Left lung (tissue), 10 donors: ENCODE data around the gene ANXA4. TPM values are rescaled to one million over a fixed set of nuclear protein-coding genes. Genes with fewer than 3 reads are reported as not detected.
A peak's percentile ranks its signal among the peaks of the same experiment; 100 is the strongest.

Experiments
- ATAC-seq: fragments of 200-7000 bp; cut with Tn5 transposase; one replicate; pipeline ENCODE4 v1.9.1; 2020; ENCODE audit warnings: moderate library complexity
- DNase-seq, 4 donors: peaks; one replicate each; pipeline ENCODE4 v3.0.0-alpha.2; 2013 to 2020
- H3K27ac ChIP-seq, 2 donors: fragments of 200-600 bp; sonication (generic) in 1 of 2; one replicate each; pipeline versions ENCODE4 v1.5.0 to v1.8.0; 2020 to 2021
- H3K27me3 ChIP-seq, 2 donors: fragments of 200-600 bp; sonication (generic) in 1 of 2; one replicate each; pipeline versions ENCODE4 v1.5.0 to v1.8.0; 2020 to 2021
- H3K36me3 ChIP-seq, 2 donors: fragments of 200-600 bp; sonication (generic) in 1 of 2; one replicate each; pipeline versions ENCODE4 v1.5.0 to v1.8.0; 2020 to 2021
- H3K4me1 ChIP-seq, 2 donors: fragments of 200-600 bp; one replicate each; pipeline ENCODE4 v1.8.0; 2021
- H3K4me3 ChIP-seq, 2 donors: fragments of 200-600 bp; sonication (generic) in 1 of 2; one replicate each; pipeline versions ENCODE4 v1.5.0 to v1.8.0; 2020 to 2021; ENCODE audit warnings: mild to moderate bottlenecking in 1 of 2
- H3K9me3 ChIP-seq, 2 donors: fragments of 200-600 bp; sonication (generic) in 1 of 2; one replicate each; pipeline versions ENCODE4 v1.5.0 to v1.8.0; 2020 to 2021
- intact Hi-C, 2 donors: fragments of 100-400 bp; cut with DNase I; formaldehyde crosslinking; loops; one replicate each; pipeline versions ENCODE4 v1.11.2 to v1.14.2; 2022
- polyA plus RNA-seq, 6 donors: library from polyadenylated mRNA; unstranded; fragments of 120-200 nt; gene quantifications; one replicate each; pipeline ENCODE4 v1.2.1, GENCODE V29; 2013; ENCODE audit not compliant: insufficient read length in 6 of 6
- total RNA-seq, 2 donors: library from RNA; stranded (reverse); fragmentation: NEBNext Ultra II Directional; extraction: Animal tissue kit (Norgen Biotek cat#: 25700); gene quantifications; one replicate each; pipeline ENCODE4 v1.2.1, GENCODE V29; 2021
- TF ChIP-seq, protein P1 (sequence below), 2 donors: fragments of 200-600 bp; sonication (generic) in 1 of 2; IDR thresholded peaks; one replicate each; pipeline versions ENCODE4 v1.5.0 to v1.8.0; 2021; ENCODE audit warnings: antibody characterized with exemption in 2 of 2
- donor health status: DM: no; HTN: yes; CAD: no.
- donor health status: DM: no; HTN: no; CAD: no.

Gene ANXA4
- total and polyA plus RNA-seq, 8 donors: 74.9 to 217 (median 85.7) TPM

DNA sequence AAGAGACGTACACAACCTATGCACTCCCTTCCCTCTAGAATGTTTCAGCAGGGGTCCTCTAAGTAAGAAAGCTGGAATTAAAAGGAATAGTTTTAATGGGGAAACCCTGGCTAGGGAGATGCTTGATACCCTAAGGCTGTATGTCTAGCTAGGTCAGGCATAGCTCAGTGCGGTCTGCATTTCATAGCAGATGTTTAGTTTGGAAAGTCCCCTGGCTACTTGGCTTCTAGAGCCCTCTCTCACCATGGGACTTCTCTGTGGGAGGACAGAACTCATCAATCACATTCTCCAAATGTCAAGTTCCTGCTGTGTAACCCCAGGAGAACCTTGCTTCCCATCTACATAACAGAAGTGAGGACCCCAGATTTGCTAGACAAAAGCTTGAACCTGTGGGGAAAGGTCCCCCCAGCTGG is 24.1 kb upstream of the ANXA4 start:
- Histone ChIP-seq H3K4me3 (no peak overlapping the region), H3K36me3 (no peaks in the 10 kb centered on the region), H3K27me3 (no peaks in the 10 kb centered on the region), H3K9me3 (no peaks in the 10 kb centered on the region), H3K4me1 (peaks cover 0 to 8% of the 10 kb centered on the region in 2 donors), H3K27ac (no peak overlapping the region)
- intact Hi-C loops: no loop called here
- DNase-seq (no peak), ATAC-seq (no peak)
- TF ChIP-seq, protein P1, sequence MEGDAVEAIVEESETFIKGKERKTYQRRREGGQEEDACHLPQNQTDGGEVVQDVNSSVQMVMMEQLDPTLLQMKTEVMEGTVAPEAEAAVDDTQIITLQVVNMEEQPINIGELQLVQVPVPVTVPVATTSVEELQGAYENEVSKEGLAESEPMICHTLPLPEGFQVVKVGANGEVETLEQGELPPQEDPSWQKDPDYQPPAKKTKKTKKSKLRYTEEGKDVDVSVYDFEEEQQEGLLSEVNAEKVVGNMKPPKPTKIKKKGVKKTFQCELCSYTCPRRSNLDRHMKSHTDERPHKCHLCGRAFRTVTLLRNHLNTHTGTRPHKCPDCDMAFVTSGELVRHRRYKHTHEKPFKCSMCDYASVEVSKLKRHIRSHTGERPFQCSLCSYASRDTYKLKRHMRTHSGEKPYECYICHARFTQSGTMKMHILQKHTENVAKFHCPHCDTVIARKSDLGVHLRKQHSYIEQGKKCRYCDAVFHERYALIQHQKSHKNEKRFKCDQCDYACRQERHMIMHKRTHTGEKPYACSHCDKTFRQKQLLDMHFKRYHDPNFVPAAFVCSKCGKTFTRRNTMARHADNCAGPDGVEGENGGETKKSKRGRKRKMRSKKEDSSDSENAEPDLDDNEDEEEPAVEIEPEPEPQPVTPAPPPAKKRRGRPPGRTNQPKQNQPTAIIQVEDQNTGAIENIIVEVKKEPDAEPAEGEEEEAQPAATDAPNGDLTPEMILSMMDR (IDR thresholded peaks at IDR 0.05): no peak

DNA sequence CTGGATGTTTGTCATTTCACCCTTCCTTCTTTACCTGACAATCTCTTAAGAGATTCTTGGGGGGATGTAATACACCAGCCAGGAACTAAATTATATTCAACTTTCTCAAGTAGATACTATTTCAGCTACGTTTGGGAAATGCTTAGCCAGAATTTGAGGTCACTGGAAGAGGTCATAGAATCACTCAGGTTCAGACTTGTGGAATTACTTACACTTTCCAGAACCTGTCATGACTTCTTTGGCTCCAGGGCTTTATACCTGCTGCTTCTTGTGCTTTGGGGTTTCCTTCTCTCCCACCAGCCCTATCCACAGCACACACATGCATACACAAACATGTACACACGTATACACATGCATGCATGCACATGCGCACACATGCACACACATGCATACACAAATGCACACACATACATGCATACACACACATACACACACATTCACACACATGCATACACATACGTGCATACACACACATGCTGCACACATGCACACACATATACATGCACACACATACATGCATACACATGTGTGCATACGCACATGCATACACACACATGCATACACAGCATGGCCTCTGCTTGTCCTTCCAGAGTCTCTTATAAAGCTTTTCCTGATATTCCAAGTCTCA is 23.5 kb upstream of the ANXA4 start:
- DNase-seq (no peak), ATAC-seq (no peak)
- Histone ChIP-seq H3K27ac (no peak overlapping the region), H3K27me3 (no peaks in the 10 kb centered on the region), H3K36me3 (no peaks in the 10 kb centered on the region), H3K4me3 (no peak overlapping the region), H3K9me3 (no peaks in the 10 kb centered on the region), H3K4me1 (peaks cover 0 to 8% of the 10 kb centered on the region in 2 donors)
- intact Hi-C loops: no loop called here
- TF ChIP-seq, protein P1 (IDR thresholded peaks at IDR 0.05): no peak

DNA sequence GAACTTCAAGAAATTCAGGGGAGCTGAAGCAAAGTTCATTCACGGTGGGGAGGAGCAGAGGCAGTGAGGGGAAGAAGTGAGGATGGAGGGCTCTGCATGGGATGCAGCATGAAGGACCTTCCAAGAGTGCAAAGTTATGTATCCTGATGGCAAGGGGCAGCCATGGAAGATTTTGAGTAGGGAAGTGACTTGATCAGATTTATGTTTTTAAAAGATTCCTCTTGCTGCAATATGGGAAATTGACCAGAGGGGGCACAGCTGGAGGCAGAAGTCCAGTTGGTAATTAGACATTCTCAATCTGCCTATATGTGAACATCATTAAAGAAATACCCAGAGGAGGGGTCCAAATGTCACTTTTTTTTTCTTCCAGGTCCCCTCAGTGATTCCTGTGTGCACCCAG is 21.5 kb upstream of the ANXA4 start:
- H3K9me3 ChIP-seq: no peaks in the 10 kb centered on the region
- H3K36me3 ChIP-seq: no peaks in the 10 kb centered on the region
- TF ChIP-seq, protein P1 (IDR thresholded peaks at IDR 0.05): peak in 1 of 2 donors; percentile 12
- no peak for DNase-seq
- no peaks in the 10 kb centered on the region for H3K27me3 ChIP-seq
- peaks cover 0 to 8% of the 10 kb centered on the region in 2 donors for H3K4me1 ChIP-seq
- no peak for ATAC-seq
- intact Hi-C loops: no loop called here
- no peak overlapping the region for H3K4me3 ChIP-seq
- no peak overlapping the region for H3K27ac ChIP-seq

DNA sequence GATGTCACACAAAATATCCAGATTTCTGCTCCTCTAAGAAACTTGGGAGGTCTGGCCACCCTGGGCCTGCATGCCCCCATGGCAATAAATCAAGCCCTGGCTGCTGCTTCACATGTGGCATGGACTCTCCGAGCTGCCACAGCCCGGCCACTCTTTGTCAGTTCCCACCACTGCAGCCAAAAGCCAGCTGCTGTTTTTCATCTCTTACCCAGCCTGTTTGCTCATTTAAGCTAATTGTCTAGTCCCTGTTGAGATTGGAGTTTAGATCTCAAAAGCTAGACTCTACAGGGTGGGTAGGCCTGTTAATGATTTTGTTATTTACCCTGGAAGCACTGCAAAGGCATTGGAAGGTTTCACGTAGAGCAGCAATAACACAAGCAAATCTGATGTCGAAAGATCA is 20.9 kb upstream of the ANXA4 start:
- no peaks in the 10 kb centered on the region for H3K27me3 ChIP-seq
- ATAC-seq (no peak), DNase-seq (no peak)
- no peak overlapping the region for H3K27ac ChIP-seq
- no peaks in the 10 kb centered on the region for H3K36me3 ChIP-seq
- H3K4me1 ChIP-seq: peaks cover 0 to 8% of the 10 kb centered on the region in 2 donors
- H3K9me3 ChIP-seq: no peaks in the 10 kb centered on the region
- TF ChIP-seq, protein P1 (IDR thresholded peaks at IDR 0.05): no peak
- H3K4me3 ChIP-seq: no peak overlapping the region
- intact Hi-C loops: no loop called here

DNA sequence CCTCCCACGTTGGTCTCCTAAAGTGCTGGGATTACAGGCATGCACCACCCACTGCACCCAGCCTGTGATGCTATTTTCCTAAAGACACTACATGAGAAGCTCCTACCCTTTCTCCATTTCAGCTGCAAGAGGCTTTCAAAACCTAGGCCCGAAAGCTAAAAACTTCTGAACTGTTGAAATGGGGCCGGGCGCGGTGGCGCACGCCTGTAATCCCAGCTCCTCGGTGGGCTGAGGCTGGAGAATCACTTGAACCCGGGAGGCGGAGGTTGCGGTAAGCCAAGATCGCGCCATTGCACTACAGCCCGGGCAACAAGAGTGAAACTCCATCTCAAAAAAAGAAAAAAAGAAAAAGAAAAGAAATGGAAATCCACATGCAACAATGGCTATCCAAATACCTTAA is 18.1 kb upstream of the ANXA4 start:
- Histone ChIP-seq H3K36me3 (no peaks in the 10 kb centered on the region), H3K4me3 (no peak overlapping the region), H3K27ac (no peak overlapping the region), H3K9me3 (no peaks in the 10 kb centered on the region), H3K4me1 (peaks cover 0 to 8% of the 10 kb centered on the region in 2 donors), H3K27me3 (no peaks in the 10 kb centered on the region)
- ATAC-seq (no peak), DNase-seq (no peak)
- intact Hi-C loops: no loop called here
- TF ChIP-seq, protein P1 (IDR thresholded peaks at IDR 0.05): no peak
